ENCODE data around the gene P2RX4. TPM values are rescaled to one million over a fixed set of nuclear protein-coding genes. Genes with fewer than 3 reads are reported as not detected.

Gene P2RX4
- total RNA-seq, 1 experiment from 2014 or later, result 17.1 TPM

- H3K27ac ChIP-seq (ENCODE audit: low read depth, low read length), result no peak overlapping the region
- H3K9me2 ChIP-seq (ENCODE audit: insufficient read depth), result no peaks in the 10 kb centered on the region
- no peak overlapping the region for H2AFZ ChIP-seq (ENCODE audit: low read depth, low read length, poor library complexity, severe bottlenecking)
- peaks cover 0 to 8% of the 10 kb centered on the region in 2 experiments; a peak in 1 of 4 replicates for H3K4me1 ChIP-seq (ENCODE audit: control insufficient read depth in 1 of 2, insufficient read depth in 2 of 2, low read length in 2 of 2)
- peaks cover 24% of the 10 kb centered on the region for H3K79me2 ChIP-seq (ENCODE audit: insufficient read depth, low read length)
- H3K9ac ChIP-seq (ENCODE audit: low read length), result no peak overlapping the region
- no peaks in the 10 kb centered on the region for H3K9me3 ChIP-seq (ENCODE audit: control insufficient read depth in 1 of 2, insufficient read depth in 1 of 2, low read depth in 1 of 2, low read length in 2 of 2)
- intact Hi-C loops (cut with micrococcal nuclease), result no loop called here
- no peak overlapping the region for H3K4me2 ChIP-seq (ENCODE audit: low read length)
- ChIA-PET POLR2A (no interaction called here), CTCF (no interaction called here), RAD21 (ENCODE audit: low non-redundant PET in 1 of 2, low total read pairs in 2 of 2, uncharacterized antibody in 2 of 2, unreplicated experiment in 2 of 2) (no interaction called here)
- H3K36me3 ChIP-seq (ENCODE audit: control insufficient read depth in 1 of 2, insufficient read depth in 2 of 2, low read length in 2 of 2), result no peaks in the 10 kb centered on the region; a peak in 1 of 4 replicates
- no peak for DNase-seq (ENCODE audit: low read depth, low spot score)
- TF ChIP-seq CEBPB (IDR thresholded peaks at IDR 0.05; ENCODE audit: low read depth) (no peak), RAD21 (IDR thresholded peaks at IDR 0.05; ENCODE audit: low read depth) (no peak), MAX (IDR thresholded peaks at IDR 0.05) (no peak), FOSL1 (IDR thresholded peaks at IDR 0.05; ENCODE audit: low read depth) (no peak), SIN3A (IDR thresholded peaks at IDR 0.05; ENCODE audit: low read depth) (no peak), EGR1 (IDR thresholded peaks at IDR 0.05; ENCODE audit: low read depth) (no peak), EZH2 (IDR thresholded peaks at IDR 0.05) (no peak), CTCF (IDR thresholded peaks at IDR 0.05 in 2 of 3, conservative IDR thresholded peaks at IDR 0.05 in 1 of 3; ENCODE audit: borderline replicate concordance in 1 of 3, insufficient read depth in 1 of 3, low read depth in 2 of 3, low read length in 2 of 3) (no peak), POLR2AphosphoS5 (IDR thresholded peaks at IDR 0.05; ENCODE audit: low read depth, low read length) (no peak), JUND (IDR thresholded peaks at IDR 0.05) (no peak)
- TF ChIP-seq, protein P1, sequence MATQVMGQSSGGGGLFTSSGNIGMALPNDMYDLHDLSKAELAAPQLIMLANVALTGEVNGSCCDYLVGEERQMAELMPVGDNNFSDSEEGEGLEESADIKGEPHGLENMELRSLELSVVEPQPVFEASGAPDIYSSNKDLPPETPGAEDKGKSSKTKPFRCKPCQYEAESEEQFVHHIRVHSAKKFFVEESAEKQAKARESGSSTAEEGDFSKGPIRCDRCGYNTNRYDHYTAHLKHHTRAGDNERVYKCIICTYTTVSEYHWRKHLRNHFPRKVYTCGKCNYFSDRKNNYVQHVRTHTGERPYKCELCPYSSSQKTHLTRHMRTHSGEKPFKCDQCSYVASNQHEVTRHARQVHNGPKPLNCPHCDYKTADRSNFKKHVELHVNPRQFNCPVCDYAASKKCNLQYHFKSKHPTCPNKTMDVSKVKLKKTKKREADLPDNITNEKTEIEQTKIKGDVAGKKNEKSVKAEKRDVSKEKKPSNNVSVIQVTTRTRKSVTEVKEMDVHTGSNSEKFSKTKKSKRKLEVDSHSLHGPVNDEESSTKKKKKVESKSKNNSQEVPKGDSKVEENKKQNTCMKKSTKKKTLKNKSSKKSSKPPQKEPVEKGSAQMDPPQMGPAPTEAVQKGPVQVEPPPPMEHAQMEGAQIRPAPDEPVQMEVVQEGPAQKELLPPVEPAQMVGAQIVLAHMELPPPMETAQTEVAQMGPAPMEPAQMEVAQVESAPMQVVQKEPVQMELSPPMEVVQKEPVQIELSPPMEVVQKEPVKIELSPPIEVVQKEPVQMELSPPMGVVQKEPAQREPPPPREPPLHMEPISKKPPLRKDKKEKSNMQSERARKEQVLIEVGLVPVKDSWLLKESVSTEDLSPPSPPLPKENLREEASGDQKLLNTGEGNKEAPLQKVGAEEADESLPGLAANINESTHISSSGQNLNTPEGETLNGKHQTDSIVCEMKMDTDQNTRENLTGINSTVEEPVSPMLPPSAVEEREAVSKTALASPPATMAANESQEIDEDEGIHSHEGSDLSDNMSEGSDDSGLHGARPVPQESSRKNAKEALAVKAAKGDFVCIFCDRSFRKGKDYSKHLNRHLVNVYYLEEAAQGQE (IDR thresholded peaks at IDR 0.05; ENCODE audit: low read depth), result no peak
- TF ChIP-seq, protein P2, sequence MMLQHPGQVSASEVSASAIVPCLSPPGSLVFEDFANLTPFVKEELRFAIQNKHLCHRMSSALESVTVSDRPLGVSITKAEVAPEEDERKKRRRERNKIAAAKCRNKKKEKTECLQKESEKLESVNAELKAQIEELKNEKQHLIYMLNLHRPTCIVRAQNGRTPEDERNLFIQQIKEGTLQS (IDR thresholded peaks at IDR 0.05), result no peak
- H3K27me3 ChIP-seq (ENCODE audit: insufficient read depth, low read length), result no peaks in the 10 kb centered on the region
- no peak for ATAC-seq
- H4K20me1 ChIP-seq (ENCODE audit: insufficient read depth), result no peaks in the 10 kb centered on the region
- no peak overlapping the region for H3K4me3 ChIP-seq (replicated peaks in 1 of 2; ENCODE audit: low read depth in 1 of 2, low read length in 2 of 2)
- BruUV-seq (replicated peaks), result no TSS peak
These were observed 68.5 kb downstream of the P2RX4 start for GRCh38 chr12:121278169-121279070.

Data from HCT116 (cell line).